Activated CD4-positive, alpha-beta T cell treated with anti-CD3 and anti-CD28 coated beads for 4 hours (primary cell): ENCODE data around the gene DOK6.

Experiments used
- DNase-seq, 2 donors: peaks; one replicate each; pipeline ENCODE4 v3.0.0-alpha.2; 2020

The DOK6 gene

DNA sequence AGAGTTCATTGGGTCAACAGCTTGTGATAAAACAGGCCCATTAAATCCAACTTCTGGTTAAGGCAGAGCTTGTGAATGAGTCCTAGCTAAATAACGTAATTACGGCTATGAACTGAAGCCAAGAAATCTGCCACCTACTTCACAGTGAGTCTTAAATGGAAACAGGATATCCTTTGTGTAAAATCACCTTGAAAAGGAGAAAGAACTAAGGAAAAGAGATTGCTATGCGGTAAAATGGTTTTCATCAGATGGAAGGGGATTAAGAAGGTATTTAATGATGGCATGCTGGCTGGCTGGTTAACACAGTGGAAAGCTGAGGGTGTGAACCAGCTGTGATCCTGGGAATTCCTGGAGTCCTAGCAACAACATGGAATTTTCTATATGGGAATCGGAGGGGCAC, 156.6 kb downstream of the DOK6 start:
- DNase-seq: no peak

DNA sequence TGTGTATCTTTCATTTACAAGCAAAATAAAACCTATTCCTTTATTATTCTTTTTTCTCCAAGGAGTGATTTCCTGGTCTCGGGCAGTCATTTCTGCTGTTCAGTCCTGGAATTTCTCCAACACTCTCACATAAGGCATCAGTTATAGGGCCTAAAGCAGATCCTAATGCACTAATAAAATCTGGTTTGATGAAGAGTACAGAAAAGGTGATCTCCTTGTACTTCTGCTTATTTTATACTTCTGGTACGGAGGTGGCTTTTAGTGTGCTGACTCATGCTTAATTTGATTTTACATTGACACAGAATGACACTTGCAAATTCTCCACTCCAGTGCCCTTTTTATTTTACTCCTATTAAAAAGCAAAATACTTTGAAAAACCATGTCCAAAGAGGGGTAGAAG, 157.4 kb downstream of the DOK6 start:
- DNase-seq: no peak

DNA sequence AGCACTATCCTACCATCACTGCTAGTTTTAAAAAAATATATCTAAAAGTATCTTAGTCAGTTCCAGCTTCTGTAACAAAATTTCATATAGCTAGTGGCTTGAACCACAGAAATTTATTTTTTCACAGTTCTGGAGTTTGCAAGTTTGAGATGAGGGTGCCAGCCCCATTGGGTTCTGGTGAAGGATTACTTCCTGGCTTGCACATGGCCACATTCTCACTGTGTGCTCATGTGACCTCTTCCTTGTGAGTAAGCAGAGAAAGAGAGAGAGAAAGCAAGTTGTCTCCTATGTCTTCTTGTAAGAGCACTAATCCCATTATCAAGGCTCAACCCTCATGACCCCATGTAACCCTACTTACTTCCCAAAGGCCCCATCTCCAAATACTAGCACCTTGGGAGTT, 158.9 kb downstream of the DOK6 start:
- no peak for DNase-seq

DNA sequence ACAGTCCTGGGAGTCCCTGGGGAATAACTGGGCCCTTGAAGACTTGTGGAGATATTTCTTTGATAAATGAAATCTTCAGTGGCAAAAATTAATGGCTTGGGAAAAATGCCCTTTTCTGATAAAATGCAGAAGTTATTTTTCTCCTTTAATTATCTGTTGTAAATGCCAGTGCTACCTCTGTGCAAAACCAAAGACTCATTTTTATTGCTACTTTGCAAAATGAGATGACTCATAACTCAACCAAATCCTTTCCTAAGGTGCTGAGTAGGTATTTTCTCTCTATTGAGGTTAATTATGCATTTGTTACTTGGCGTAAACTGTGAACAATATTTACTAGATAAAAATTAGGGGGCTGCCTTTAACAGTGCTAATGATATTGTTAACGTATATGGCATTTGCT, 163.9 kb downstream of the DOK6 start:
- DNase-seq: no peak

DNA sequence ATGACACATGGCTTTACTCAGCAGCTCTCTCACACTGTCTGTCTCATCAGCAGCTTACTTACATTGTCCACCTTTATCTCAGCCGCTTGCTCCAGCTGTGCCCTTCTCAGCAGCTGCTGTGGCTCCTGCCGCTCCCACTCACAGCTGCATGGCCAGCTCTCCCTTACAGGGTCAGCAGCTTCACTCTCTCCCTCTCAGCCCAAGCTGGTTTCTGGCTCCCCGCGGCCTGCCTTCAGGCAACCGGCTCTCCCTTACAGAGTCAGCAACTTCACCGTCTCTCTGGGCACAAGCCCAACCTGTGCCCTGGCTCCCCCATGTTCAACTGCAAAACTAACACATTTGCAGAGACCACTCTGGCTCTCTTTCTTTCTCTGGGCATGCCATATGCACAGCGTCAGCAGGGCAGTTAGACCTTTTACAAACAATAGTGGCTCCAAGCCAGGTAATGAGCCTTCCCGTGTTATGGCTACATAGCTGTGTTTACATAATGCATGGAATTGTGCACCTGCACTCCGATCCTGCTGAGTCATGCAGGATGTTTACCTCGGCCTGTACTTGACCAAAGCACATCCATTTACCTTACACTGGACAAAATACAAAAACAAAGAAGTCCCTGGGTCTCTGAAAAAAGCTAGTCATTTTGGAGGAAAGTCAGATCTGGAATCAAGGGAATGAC, 167.3 kb downstream of the DOK6 start:
- no peak for DNase-seq

DNA sequence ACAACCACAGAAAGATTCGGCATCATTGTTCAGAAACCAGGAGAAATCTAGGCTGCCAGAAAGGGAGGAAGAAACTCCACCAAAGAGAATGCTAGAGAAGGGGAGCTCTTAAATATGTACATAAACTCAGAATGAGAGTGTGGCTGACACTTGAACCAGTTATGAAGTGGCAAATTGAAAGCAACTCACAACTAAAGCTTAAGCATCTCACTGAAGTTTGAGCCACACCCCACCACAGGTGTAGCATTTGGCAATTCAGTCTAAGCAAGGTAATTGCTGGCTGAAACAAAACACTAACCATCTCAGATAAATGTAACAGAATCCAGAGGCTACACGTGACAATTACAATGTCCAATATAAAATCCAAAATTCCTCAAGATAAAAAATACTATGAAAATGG, 168.4 kb downstream of the DOK6 start:
- no peak for DNase-seq

DNA sequence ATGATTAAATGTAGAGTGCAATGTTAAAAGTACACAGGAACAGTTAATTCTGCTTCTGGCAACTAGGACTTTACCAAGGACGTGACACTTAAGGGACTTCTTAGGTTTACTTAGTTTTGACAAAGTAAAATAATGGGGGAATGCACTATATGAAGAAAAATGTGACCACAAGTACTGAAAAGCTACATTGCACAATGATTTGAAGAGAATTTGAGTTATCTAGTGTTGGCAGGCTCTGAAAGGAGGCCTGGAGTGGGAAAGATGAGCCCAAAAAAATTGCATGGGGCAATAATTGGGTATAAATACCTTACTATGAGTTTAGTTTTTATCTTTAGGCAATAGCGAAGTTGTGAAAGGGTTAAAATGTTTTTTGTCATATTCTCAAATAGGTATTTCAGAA, 173.7 kb downstream of the DOK6 start:
- no peak for DNase-seq

DNA sequence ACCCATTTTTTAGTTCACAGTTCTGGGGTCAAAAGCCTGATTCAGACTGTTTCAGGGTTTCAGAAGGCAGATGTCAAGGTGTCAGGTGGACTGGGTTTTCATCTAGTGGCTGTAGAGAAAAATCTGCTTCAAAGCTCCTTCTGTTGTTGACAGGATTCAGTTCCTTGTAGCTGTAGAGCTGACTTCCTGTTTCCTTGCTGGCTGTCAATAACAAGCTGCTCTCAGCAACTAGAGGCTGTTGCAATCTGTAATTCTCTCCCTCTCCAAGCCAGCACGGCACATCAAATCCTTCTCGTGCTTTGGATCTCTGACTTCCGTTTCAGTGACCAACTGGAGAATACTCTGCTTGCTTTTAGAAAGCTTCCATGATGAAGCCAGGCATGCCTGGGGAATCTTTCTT, 179.4 kb downstream of the DOK6 start:
- DNase-seq: no peak

DNA sequence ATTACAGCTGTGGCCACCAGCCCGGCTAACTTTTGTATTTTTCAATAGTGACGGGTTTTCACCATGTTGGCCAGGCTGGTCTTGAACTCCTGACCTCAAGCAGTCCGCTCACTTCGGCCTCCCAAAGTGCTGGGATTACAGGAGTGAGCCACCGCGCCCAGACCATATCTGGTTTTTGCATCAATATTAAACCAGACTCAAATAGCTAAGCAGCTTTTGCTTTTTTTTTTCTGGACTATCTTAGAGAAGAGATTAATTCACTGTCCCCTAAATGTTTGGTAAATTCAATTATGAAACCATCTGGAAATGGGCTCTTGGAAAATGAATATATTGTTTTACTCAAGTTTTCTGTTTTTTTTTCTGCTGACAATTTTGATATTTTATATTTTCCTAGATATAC, 183.7 kb downstream of the DOK6 start:
- DNase-seq: no peak

DNA sequence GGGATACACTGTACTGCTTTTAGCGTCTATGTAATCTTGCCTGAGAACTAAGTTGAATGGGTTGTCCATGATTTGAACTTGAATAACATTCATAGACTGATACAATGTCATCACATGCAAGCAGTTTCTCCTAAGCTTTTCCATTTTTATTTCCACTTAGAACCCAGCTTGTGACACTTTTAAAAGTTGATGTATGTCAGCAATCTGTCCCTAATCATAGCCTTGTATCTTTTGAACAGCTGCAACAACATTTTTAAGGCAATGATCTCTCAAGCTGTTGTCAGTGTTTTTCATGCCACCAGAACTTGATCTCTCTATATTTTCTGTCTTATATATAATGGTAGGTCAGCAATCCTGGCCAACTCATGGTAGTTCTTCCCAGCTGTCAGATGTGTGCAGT, 185.0 kb downstream of the DOK6 start:
- no peak for DNase-seq

DNA sequence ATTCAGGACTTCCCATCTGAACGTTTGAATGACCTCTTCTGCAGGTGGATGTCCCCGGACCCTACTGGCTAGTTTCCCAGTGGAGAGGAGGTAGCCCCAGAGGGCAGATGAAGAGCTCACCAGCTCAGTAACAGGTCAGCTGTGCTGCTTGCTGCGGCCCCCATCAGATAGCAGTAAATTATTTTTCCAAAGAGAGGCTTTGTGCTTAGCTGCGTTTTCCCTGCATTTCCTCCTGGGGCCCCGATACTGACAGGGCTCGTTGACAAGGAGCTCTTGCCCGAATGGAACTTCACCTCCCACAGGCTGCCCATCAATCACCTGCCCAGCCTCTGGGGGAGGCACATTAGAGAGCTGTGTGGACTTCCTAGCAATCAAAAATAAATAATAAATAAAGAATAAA, 185.8 kb downstream of the DOK6 start:
- DNase-seq: no peak

DNA sequence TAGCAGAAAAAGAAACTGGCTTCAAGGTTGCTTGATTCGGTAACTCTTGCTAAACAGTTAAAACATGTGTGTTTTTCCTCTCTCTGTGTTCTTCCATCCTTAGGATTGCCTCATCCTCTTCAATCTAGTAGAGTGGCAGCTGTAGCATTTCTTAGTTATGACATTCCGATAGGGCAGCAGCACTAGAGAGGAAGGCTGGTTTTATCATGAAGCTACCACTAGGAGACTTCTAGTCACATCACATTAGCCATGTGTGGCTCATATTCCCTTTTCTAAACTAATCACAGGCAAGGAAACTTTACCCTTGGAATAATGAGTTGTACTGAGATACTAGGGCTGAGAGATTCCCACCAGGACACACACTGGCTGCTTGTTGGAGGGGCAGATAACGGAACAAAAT, 187.6 kb downstream of the DOK6 start:
- DNase-seq: no peak

DNA sequence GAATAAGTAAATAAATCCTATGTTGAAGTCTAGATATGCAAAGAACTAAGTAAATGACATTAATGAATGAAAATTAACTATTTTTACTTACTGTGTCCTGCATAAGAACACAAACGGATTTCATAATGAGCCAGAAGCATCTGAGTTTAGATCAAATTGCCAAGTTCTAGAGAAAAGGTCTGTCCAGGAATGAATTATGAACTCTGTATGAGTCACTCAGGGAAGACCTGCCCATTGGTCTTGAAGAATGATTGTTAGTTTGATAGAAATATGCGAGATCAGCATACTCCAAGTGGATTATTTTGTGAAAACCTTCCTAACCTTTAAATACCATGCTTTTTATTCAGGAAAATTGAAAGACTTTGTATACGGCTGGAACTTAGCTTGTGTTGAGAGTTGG, 189.5 kb downstream of the DOK6 start:
- DNase-seq: no peak

DNA sequence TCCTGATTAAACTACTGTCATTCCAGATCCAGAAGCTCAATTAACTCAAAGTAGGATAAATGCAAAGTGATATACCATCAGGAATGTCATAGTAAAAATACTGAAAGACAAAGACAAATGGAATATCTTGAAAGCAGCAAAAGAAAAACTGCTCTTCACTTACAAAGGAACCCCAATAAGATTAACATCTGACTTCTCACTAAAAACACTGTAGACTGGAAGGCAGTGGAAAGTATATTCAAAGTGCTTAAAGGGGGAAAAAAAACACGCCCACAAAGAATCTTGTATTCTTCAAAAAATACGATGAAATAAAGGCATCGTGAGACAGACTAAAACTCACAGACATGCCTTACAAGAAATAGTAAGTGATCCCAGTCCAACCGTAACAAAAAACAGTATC, 195.7 kb downstream of the DOK6 start:
- no peak for DNase-seq

DNA sequence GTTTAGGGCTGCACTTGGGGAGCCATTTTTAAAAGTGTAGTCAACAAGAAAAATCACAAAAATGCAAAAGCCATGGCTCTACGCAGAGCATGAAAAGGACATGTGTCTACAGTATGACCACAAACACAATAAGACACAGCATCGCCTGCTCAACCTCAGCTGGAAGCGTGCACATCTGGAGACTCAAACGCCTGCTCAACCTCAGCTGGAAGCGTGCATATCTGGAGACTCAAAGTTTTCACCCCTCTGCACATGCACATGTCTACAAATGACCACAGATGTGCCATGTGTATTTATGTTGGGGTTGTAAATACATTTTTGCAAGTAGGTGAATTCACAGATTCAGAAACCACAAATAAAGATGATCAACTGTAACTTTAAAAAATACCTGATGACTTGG, 196.9 kb downstream of the DOK6 start:
- no peak for DNase-seq

DNA sequence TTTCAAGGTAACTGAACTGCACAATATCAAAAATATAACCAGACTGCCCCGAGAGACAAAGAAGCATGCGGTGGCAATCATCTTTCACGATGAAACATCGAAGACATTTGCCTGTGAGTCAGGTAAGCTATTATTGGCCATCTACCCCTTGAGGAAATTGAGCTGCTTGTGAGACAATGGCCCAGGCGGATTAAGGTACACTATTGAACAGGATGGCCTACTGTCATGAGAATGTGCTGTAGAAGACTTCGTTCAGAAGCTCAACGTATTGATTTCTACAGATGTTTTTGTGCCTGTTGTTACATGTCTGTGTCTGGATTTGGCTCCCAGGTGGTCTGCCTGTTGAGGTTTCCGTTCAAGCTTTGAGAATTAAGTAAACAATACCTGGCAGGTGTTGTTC, 198.7 kb downstream of the DOK6 start:
- no peak for DNase-seq

DNA sequence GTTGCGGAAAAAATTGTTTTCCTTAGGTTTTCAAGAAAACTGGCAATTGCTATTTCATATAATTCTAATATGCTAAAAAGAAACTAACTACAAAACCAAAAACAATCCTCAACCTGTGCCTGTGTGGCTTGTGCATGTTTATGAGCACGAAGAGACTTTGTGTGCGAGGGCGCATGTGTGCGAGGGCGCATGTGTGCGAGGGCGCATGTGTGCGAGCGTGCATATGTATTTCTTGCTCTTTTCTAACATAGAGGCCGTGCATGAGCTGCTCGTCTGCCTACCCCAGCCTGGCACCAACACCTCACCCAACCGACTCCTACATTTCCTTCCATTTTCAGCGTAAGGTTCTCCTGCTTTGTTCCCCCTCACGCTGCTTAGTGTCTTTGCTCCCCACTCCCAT, 211.6 kb downstream of the DOK6 start:
- DNase-seq: no peak

DNA sequence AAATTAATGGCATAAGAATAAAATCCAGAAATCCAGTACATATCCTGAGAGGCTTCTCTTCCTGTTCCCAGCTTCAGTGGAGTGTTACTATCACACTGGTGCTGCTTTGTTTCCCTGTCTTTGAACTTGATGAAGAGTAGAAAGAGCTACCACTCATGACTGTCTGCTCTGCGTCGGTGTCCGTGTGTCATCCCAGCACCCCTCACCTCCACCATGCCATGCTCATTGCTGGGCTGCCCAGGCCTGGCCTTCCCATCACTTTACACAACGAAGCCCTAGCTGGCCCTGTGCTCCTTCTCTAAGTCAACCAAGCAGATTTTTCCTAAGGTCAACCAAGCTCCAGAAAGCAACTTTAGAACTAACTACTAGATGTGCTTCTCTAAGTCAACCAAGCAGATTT, 215.4 kb downstream of the DOK6 start:
- DNase-seq: no peak

DNA sequence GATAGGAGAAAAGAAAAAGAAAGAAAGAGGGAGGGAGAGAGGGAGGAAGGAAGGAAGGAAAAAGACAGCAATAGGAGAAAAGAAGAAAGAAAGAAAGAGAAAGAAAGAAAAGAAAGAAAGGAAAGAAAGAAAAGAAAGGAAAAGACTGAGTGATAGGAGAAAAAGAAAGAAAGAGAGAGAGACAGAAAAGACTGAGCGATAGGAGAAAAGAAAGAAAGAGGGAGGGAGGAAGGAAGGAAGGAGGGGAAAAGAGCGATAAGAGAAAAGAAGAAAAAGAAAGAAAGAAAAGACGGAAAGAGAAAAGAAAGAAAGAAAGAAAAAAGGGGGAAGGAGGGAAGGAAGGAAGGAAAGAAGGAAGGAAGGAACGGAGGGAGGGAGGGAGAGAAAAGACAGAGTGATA, 216.7 kb downstream of the DOK6 start:
- DNase-seq: no peak

DNA sequence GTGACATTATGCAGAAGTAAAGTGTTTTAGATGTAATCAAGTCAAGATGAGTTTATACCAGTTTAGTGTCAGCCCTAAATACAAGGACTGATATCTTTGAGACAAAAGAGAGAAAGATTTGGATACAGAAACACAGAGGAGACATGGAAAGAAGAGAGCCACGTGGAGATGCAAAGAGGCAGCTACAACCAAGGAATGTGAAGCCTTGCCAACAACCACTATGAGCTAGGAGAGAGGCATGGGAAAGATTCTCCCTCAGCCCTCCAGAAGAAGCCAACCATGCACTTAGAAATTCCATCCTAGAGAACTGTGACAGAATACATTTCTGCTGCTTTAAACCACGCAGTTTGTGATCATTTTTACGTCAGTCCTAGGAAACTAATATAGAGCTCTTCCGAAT, 217.2 kb downstream of the DOK6 start:
- DNase-seq: no peak

DNA sequence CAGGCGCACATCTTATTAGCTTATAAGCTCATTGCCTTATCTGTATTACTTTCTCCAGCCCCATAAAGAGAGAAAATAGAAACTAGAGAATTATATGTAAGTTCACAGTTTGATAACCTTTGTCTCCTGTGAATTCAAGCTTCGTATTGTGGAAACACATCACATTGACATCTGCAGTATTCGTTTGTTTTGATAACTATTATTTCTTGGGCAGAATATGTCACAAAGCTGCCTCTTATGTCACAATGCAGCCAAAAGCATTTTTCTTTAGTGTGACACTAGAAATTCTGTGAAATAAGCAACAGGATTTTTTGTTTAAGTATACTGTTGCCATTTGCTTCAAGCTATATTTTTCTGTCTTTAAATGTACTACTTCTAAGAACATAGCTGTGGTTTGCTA, 221.5 kb downstream of the DOK6 start:
- no peak for DNase-seq

DNA sequence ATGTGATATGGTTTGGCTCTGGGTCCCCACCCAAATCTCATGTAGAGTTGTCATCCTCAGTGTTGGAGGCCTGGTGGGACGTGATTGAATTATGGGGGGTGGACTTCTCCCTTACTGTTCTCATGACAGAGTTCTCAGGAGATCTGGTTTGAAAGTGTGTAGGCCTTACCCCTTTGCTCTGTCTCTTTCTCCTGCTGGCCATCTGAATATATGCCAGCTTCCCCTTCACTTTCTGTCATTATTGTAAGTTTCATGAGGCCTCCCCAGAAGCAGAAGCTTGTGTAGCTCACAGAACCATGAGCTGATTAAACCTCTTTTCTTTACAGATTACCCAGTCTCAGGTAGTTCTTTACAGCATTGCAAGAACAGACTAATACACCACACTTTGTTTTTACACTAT, 222.3 kb downstream of the DOK6 start:
- no peak for DNase-seq

DNA sequence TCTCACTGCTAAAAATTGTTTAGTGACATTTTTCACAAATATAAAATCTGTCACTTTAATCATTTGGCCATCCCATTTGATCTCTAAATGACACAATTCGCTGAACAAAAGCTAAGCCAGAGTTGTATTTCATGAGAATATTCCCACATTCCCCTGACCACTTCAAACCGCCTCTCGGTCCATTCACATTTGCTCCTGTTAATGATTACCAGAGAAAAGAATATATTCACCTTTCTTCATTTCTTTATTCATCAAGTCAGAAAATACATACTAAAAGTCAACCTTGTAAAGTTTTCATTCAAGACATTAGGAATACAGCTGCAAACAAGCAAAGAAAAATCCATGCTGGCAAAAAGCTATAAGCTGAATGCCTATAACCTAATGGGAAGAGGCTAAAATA, 225.5 kb downstream of the DOK6 start:
- DNase-seq: no peak

DNA sequence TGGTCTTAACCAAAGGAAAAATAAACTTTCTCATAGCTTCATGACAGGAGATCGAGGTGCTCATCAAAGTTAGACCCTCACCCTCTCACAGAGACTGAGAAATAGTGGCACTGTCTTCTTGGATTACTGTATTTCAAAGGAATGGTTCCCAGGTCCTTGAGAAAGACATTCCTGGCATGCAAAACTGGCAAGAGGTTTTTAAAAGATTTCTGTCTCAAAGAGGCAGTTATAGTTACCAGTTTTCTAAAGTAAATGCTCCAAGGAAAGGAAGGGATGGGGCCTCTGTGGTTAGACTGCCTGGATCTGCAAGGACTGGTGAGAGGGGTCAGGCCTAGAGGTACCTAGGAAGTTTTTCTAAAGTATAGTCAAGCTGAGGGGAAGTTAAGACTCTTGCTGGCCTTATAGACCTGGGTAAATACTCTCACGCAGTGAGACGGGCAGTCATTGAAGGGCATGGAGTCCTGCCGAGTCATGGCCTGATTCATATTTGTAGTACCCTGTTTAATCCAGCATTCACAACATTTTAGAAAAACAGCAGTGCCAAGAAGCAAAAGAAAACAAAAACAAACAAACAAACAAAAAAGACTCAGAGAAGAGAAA, 226.1 kb downstream of the DOK6 start:
- DNase-seq: no peak

DNA sequence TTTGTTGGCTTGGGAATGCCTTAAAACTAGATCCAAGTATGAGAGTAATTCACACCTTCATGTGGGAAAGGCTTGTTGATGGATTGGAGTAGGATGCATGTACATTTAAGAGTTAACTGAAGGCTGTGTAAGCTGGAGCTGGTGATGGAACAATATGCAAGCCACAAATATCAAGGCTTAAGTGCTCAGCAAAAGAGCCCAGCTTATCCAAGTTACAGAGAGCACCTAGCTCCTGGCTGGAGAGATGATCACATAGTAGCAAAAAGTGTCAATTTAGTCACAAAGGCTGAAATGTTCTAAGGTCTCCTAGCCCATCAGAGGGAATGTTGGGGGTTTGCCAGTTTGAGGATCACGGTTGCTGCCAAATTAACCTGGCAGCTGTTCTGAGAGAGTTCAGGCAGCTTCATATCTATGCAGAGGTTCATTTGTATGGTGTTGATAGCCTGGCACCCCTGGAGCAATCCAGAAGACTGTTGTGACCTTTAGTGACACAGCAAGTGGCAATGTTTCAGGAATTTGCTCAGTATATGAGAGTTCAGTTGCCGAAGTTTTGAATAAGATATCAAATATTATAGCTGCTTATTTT, 228.2 kb downstream of the DOK6 start:
- no peak for DNase-seq
